Activated CD4-positive, CD25-positive, alpha-beta regulatory T cell treated with anti-CD3 and anti-CD28 coated beads, Interleukin-2, amount 50 U/mL, for 16 hours (primary cell): Measurements from ENCODE around the gene LRRC26.
"Not testable (repeated sequence)": the region's sequence is repeated elsewhere in the genome, so short reads cannot be mapped to it uniquely, and the experiment has no call there.

Experiments used
- DNase-seq: peaks from one replicate; pipeline ENCODE4 v3.0.0-alpha.2; 2020; ENCODE audit warnings: low read depth, low spot score

LRRC26 gene

GRCh38 chr9:137136881-137137607, 32.8 kb downstream of the LRRC26 start:
- DNase-seq: no peak

- no peak for DNase-seq
These were observed 33.5 kb downstream of the LRRC26 start for GRCh38 chr9:137136261-137136880.

DNA sequence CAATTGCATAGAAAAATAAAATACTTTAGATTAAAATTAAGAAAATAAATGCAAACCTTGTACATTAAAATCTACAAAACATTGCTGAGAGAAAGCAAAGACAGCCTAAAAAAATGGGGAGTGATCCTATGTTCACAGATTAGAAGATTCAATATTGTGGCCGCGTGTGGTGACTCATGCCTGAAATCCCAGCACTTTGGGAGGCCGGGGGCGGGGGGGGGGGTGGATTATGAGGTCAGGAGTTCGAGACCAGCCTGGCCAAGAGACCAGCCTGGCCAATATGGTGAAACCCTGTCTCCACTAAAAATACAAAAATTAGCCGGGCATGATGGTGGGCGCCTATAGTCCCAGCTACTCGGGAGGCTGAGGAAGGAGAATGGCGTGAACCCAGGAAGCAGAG, 34.7 kb downstream of the LRRC26 start:
- not testable (repeated sequence) for DNase-seq

DNA sequence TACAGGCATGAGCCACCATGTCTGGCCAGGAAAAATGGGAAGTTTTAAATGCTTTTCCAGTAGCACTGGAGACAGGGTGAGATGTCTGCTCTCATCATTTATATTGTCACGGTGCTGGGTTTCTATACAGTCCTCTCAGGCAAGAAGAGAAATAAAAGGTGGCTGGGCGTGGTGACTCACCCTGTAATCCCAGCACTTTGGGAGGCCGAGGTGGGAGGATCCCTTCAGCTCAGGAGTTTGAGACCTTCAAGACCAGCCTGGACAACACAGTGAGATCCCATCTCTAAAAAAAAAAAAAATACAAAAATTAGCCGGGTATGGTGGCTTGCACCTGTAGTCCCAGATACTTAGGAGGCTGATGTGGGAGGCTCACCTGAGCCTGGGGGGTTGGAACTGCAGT, 35.7 kb downstream of the LRRC26 start:
- DNase-seq: no peak

DNA sequence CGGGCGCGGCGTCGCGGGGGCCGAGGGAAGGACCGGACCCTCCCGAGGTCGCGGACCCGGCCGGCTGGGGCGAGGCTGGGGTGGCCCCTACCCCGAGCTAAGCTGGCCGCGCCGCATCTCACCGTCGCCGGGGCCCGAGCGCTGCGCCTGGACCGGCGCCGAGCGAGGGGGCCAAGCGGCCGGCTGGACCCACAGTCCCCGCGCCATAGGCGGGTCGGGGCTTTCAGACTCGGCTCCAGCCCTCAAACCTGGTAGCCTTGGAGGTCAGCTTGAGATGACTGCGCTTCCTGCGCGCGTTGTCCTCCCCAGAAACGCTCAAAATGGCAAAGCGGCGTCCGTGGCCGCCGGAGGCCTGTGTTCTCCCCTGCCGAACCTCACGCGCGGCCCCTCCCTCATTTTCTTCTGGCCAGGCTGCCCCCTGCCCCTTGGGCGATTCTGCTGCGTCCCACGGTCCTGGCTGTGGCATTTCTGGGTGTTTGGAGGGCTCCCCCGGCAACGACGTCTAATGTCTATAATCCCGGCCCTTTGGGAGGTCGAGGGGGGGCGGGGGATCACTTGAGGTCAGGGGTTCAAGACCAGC, 39.6 kb downstream of the LRRC26 start:
- no peak for DNase-seq

- DNase-seq: peak; percentile 79
These were observed 40.2 kb downstream of the LRRC26 start for GRCh38 chr9:137129456-137130175.

GRCh38 chr9:137128862-137129455, 40.9 kb downstream of the LRRC26 start:
- DNase-seq: no peak

- no peak for DNase-seq
These were observed 41.5 kb downstream of the LRRC26 start for GRCh38 chr9:137128158-137128861.

- no peak for DNase-seq
These were observed 42.3 kb downstream of the LRRC26 start for GRCh38 chr9:137127301-137128157.

DNA sequence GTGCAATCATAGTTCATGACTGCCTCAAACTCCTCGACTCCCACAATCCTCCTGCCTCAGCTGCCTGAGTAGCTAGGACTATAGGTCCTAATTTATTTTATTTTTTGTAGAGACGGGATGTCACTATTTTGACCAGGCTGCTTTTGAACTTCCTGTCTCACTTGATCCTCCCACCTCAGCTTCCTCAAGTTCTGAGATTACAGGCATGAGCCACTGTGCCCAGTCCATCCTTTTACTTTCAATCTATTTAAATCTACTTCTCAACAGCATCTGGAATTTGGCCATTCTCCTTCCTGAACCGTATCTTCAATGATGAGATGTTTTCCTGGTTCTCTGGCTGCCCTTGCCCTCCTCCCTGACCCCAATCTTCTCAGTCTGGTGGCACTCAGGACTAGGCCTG, 43.1 kb downstream of the LRRC26 start:
- DNase-seq: no peak

DNA sequence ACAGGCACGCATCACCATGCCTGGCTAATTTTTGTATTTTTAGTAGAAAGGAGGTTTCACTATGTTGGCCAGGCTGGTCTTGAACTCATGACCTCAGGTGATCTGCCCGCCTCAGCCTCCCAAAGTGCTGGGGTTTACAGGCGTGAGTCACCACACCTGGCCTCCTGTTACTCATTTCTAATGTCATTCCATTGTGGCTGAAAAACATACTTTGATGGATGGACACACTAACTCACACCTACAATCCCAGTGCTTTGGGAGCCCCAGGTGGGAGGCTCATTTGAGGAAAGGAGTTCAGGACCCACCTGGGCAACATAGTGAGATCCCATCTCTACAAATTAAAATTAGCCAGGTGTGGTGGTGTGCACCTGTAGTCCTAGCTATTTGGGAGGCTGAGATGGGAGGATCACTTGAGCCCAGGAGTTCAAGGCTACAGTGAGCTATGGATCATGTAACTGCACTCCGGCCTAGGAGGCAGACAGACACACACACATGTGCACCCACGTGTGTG, 45.8 kb downstream of the LRRC26 start:
- not testable (repeated sequence) for DNase-seq

GRCh38 chr9:137123468-137123837, 46.4 kb downstream of the LRRC26 start:
- DNase-seq: no peak

GRCh38 chr9:137122796-137123467, 46.9 kb downstream of the LRRC26 start:
- DNase-seq: not testable (repeated sequence)

- not testable (repeated sequence) for DNase-seq
These were observed 47.7 kb downstream of the LRRC26 start for GRCh38 chr9:137121927-137122795.
